B cell (primary cell): Measurements from ENCODE around the gene ACOXL. TPM values are rescaled to one million over a fixed set of nuclear protein-coding genes. Genes with fewer than 3 reads are reported as not detected.

Experiments used
- ATAC-seq: fragments of 200-7000 bp; cut with Tn5 transposase; one replicate; pipeline ENCODE4 v1.10.0; 2021; ENCODE audit warnings: low read depth, mild to moderate bottlenecking, moderate number of reproducible peaks, moderate library complexity
- CTCF ChIA-PET: fragments of 350-600 bp; sonication (Branson Sonifier 250); formaldehyde crosslinking; loops from one replicate; lab custom pipeline; 2021; ENCODE audit warnings: antibody characterized with exemption, inconsistent platforms; lab: Charles Lee
- POLR2A ChIA-PET: fragments of 350-600 bp; sonication (Branson Sonifier 250); formaldehyde crosslinking; loops from one replicate; lab custom pipeline; 2021; ENCODE audit warnings: antibody characterized with exemption; lab: Charles Lee
- DNase-seq: peaks from one replicate; pipeline ENCODE4 v3.0.0; 2013
- H2AFZ ChIP-seq: 2 replicates; pipeline ENCODE4 v1.6.1; 2012; ENCODE audit warnings: mild to moderate bottlenecking, low read depth, low read length; ENCODE audit not compliant: insufficient read depth, poor library complexity, severe bottlenecking
- H3K27ac ChIP-seq, 2 donors: 1 replicate in 1 of 2; 2 replicates in 1 of 2; pipeline ENCODE4 v1.5.1; 2012 to 2013; ENCODE audit warnings: low read length in 2 of 2, mild to moderate bottlenecking in 2 of 2, moderate library complexity in 1 of 2
- H3K27me3 ChIP-seq, 4 experiments: fragments of 200-600 bp in 1 of 4; sonication (generic) in 1 of 4; replicated peaks in 1 of 4; 1 replicate in 2 of 4; 2 replicates in 2 of 4; pipeline versions ENCODE4 v1.6.1 to v1.7.0; 2013 to 2016; ENCODE audit warnings: low read length in 3 of 4, mild to moderate bottlenecking in 2 of 4, mixed read lengths in 1 of 4, moderate library complexity in 1 of 4; ENCODE audit not compliant: insufficient read depth in 4 of 4, control insufficient read depth in 3 of 4; ENCODE audit errors: control extremely low read depth in 1 of 4
- H3K36me3 ChIP-seq, 2 experiments: replicated peaks in 1 of 2; 1 replicate in 1 of 2; 2 replicates in 1 of 2; pipeline versions ENCODE4 v1.6.1 to v1.7.1; 2013; ENCODE audit warnings: low read length in 1 of 2; ENCODE audit not compliant: insufficient read depth in 2 of 2, control insufficient read depth in 1 of 2; ENCODE audit errors: control extremely low read depth in 1 of 2, extremely low read depth in 1 of 2
- H3K4me1 ChIP-seq, 2 donors: fragments of 200-600 bp in 1 of 2; sonication (generic) in 1 of 2; 1 replicate in 1 of 2; 2 replicates in 1 of 2; pipeline versions ENCODE4 v1.5.1 to v1.6.1; 2013 to 2017; ENCODE audit warnings: low read length in 2 of 2; ENCODE audit not compliant: control insufficient read depth in 2 of 2, insufficient read depth in 2 of 2
- H3K4me2 ChIP-seq: replicated peaks from 2 replicates; pipeline ENCODE3; 2012; ENCODE audit warnings: mild to moderate bottlenecking, low read depth, low read length; ENCODE audit not compliant: poor library complexity, severe bottlenecking
- H3K4me3 ChIP-seq, 5 experiments: fragments of 200-600 bp in 1 of 5; sonication (generic) in 1 of 5; 1 replicate in 3 of 5; 2 replicates in 2 of 5; pipeline versions ENCODE4 v1.5.1 to v1.7.0; 2011 to 2016; ENCODE audit warnings: low read length in 4 of 5, mild to moderate bottlenecking in 4 of 5, low read depth in 2 of 5, control low read depth in 1 of 5, moderate library complexity in 1 of 5; ENCODE audit not compliant: insufficient read depth in 1 of 5; ENCODE audit errors: control extremely low read depth in 1 of 5, extremely low read depth in 1 of 5
- H3K79me2 ChIP-seq: fragments of 200-600 bp; sonication (generic); one replicate; pipeline ENCODE4 v1.6.0; 2016; ENCODE audit warnings: low read length; ENCODE audit not compliant: control insufficient read depth, insufficient read depth
- H3K9ac ChIP-seq: fragments of 200-600 bp; sonication (generic); 2 replicates; pipeline ENCODE4 v1.6.1; 2017; ENCODE audit warnings: mild to moderate bottlenecking, low read length, moderate library complexity
- H3K9me3 ChIP-seq, 3 donors: one replicate each; pipeline versions ENCODE4 v1.6.1 to v1.7.1; 2013; ENCODE audit warnings: low read length in 2 of 3; ENCODE audit not compliant: control insufficient read depth in 2 of 3, insufficient read depth in 1 of 3; ENCODE audit errors: control extremely low read depth in 1 of 3
- H4K20me1 ChIP-seq: 2 replicates; pipeline ENCODE4 v1.6.0; 2012; ENCODE audit warnings: mild to moderate bottlenecking, low read length; ENCODE audit not compliant: insufficient read depth, control insufficient read depth, poor library complexity, severe bottlenecking
- H3K27ac Mint-ChIP-seq: one replicate; pipeline ENCODE4 v1.8.0; 2021; ENCODE audit warnings: mixed read lengths
- H3K27me3 Mint-ChIP-seq: one replicate; pipeline ENCODE4 v1.8.0; 2021; ENCODE audit warnings: mixed read lengths
- H3K4me1 Mint-ChIP-seq: one replicate; pipeline ENCODE4 v1.8.0; 2021; ENCODE audit warnings: mixed read lengths
- H3K4me3 Mint-ChIP-seq: one replicate; pipeline ENCODE4 v1.8.0; 2021; ENCODE audit warnings: mixed read lengths
- H3K9me3 Mint-ChIP-seq: one replicate; pipeline ENCODE4 v1.8.0; 2022; ENCODE audit warnings: mixed read lengths; ENCODE audit not compliant: insufficient read depth
- CTCF ChIP-seq: fragments of 200-600 bp; IDR thresholded peaks from one replicate; pipeline ENCODE4 v1.8.0; 2022; ENCODE audit warnings: antibody characterized with exemption, mild to moderate bottlenecking
- EZH2 ChIP-seq: IDR thresholded peaks from 2 replicates; pipeline ENCODE4 v1.6.1; 2012; ENCODE audit warnings: borderline replicate concordance, low read depth, mild to moderate bottlenecking, moderate library complexity, low read length; ENCODE audit not compliant: insufficient read depth, poor library complexity, severe bottlenecking
- WGBS: methylation state at CpG from one replicate; pipeline ENCODE4 v1.1.5; 2013; ENCODE audit warnings: missing lambda C conversion rate; ENCODE audit not compliant: insufficient coverage; 5-methylcytosine and 5-hydroxymethylcytosine counted together
- intact Hi-C: fragments of 100-400 bp; cut with micrococcal nuclease; formaldehyde crosslinking; loops from one replicate; pipeline ENCODE4 v1.10.0; 2022
- polyA plus RNA-seq: library from polyadenylated mRNA; depleted of rRNA; stranded (reverse); fragments of >200 nt; gene quantifications from 2 replicates; pipeline ENCODE4 v1.2.3, GENCODE V29; 2012
- total RNA-seq, 2 donors: library from RNA; stranded (reverse); fragments of 120-200 nt in 1 of 2; gene quantifications; 1 replicate in 1 of 2; 2 replicates in 1 of 2; pipeline versions ENCODE4 v1.2.3 to v1.2.4, GENCODE V29; 2013 to 2022

Gene ACOXL
- total and polyA plus RNA-seq, 2 donors (not counting 1 experiment from before 2014, with no cell fraction given): 0.06 TPM; not detected in 1

GRCh38 chr2:110799376-110799775 lies 67.0 kb downstream of the ACOXL start:
- H3K79me2 ChIP-seq: no peaks in the 10 kb centered on the region
- ChIA-PET CTCF (interaction anchor here (0.6 to 0.9 kb wide), 2 partner anchors 13 to 358 kb away, joined by 3 read pairs; no protein-coding TSS in a partner anchor), POLR2A (no interaction called here)
- Mint-ChIP-seq H3K4me3 (no peak overlapping the region), H3K27ac (no peak overlapping the region), H3K9me3 (peaks cover 7% of the 10 kb centered on the region), H3K27me3 (peaks cover 66% of the 10 kb centered on the region), H3K4me1 (peaks cover 1% of the 10 kb centered on the region)
- no peaks in the 10 kb centered on the region for H3K36me3 ChIP-seq
- H3K27me3 ChIP-seq: peaks cover 0 to 42% (median 31%) of the 10 kb centered on the region in 4 experiments
- intact Hi-C loops: no loop called here
- WGBS: 100% methylated on average over 2 of the region's 3 CpGs
- ATAC-seq (no peak), DNase-seq (no peak)
- no peak overlapping the region for H3K4me2 ChIP-seq
- TF ChIP-seq CTCF (no peak), EZH2 (no peak)
- no peak overlapping the region for H3K27ac ChIP-seq
- no peak overlapping the region for H3K4me3 ChIP-seq
- H3K4me1 ChIP-seq: no peaks in the 10 kb centered on the region
- H4K20me1 ChIP-seq: no peaks in the 10 kb centered on the region
- H3K9ac ChIP-seq: no peak overlapping the region
- peaks cover 0 to 4% (median 2%) of the 10 kb centered on the region in 3 donors for H3K9me3 ChIP-seq
- H2AFZ ChIP-seq: no peak overlapping the region

GRCh38 chr2:110800611-110801402 lies 68.4 kb downstream of the ACOXL start:
- Histone ChIP-seq H3K9me3 (peaks cover 0 to 4% (median 3%) of the 10 kb centered on the region in 3 donors), H3K9ac (no peak overlapping the region), H3K4me2 (no peak overlapping the region), H4K20me1 (no peaks in the 10 kb centered on the region), H3K79me2 (no peaks in the 10 kb centered on the region), H3K4me1 (peaks cover 13 to 14% of the 10 kb centered on the region in 2 donors), H2AFZ (no peak overlapping the region), H3K27me3 (peaks cover 0 to 47% (median 27%) of the 10 kb centered on the region in 4 experiments), H3K36me3 (no peaks in the 10 kb centered on the region), H3K27ac (no peak overlapping the region), H3K4me3 (no peak overlapping the region)
- Mint-ChIP-seq H3K4me1 (peaks cover 16% of the 10 kb centered on the region), H3K27me3 (peaks cover 59% of the 10 kb centered on the region), H3K9me3 (peaks cover 9% of the 10 kb centered on the region), H3K27ac (no peak overlapping the region), H3K4me3 (no peak overlapping the region)
- intact Hi-C loops: no loop called here
- ATAC-seq: no peak
- no peak for DNase-seq
- WGBS: 91% methylated on average over 4 of the region's 7 CpGs
- ChIA-PET POLR2A (no interaction called here), CTCF (no interaction called here)
- TF ChIP-seq EZH2: no peak
- no peak for TF ChIP-seq CTCF
